Cardiac fibroblast (primary cell): ENCODE data around the gene DOCK11.
A peak's percentile ranks its signal among the peaks of the same experiment; 100 is the strongest.

Experiments
- DNase-seq, 2 donors: peaks; one replicate each; pipeline versions ENCODE4 v3.0.0 to v3.0.0-alpha.2; 2010; ENCODE audit warnings: low read depth in 2 of 2
- H3K4me3 ChIP-seq, 2 donors: replicated peaks in 1 of 2; 1 replicate in 1 of 2; 2 replicates in 1 of 2; pipeline ENCODE4 v1.5.1; 2011; ENCODE audit warnings: low read depth in 2 of 2, low read length in 2 of 2, mild to moderate bottlenecking in 2 of 2, moderate library complexity in 1 of 2
- TF ChIP-seq, protein P1 (sequence below): IDR thresholded peaks from one replicate; pipeline ENCODE4 v1.5.1; 2011; ENCODE audit warnings: low read depth, mild to moderate bottlenecking, low read length, inconsistent platforms

The DOCK11 gene

GRCh38 chrX:118495958-118496762, 545 bp downstream of the DOCK11 start:
- peak in 1 of 2 donors; percentile 33 for DNase-seq
- peak overlapping the region; percentile 70 to 75 for H3K4me3 ChIP-seq
- TF ChIP-seq, protein P1, sequence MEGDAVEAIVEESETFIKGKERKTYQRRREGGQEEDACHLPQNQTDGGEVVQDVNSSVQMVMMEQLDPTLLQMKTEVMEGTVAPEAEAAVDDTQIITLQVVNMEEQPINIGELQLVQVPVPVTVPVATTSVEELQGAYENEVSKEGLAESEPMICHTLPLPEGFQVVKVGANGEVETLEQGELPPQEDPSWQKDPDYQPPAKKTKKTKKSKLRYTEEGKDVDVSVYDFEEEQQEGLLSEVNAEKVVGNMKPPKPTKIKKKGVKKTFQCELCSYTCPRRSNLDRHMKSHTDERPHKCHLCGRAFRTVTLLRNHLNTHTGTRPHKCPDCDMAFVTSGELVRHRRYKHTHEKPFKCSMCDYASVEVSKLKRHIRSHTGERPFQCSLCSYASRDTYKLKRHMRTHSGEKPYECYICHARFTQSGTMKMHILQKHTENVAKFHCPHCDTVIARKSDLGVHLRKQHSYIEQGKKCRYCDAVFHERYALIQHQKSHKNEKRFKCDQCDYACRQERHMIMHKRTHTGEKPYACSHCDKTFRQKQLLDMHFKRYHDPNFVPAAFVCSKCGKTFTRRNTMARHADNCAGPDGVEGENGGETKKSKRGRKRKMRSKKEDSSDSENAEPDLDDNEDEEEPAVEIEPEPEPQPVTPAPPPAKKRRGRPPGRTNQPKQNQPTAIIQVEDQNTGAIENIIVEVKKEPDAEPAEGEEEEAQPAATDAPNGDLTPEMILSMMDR = no peak

- TF ChIP-seq, protein P1 = no peak
- DNase-seq = peak in 1 of 2 donors; percentile 6
- H3K4me3 ChIP-seq = peak overlapping the region; percentile 70 to 75
Observed at GRCh38 chrX:118496763-118497079, 1.1 kb downstream of the DOCK11 start.

GRCh38 chrX:118497180-118497818, 1.7 kb downstream of the DOCK11 start:
- TF ChIP-seq, protein P1 = no peak
- no peak for DNase-seq
- H3K4me3 ChIP-seq = peak overlapping the region in 1 of 2 donors; percentile 75

- no peak for DNase-seq
- no peak overlapping the region for H3K4me3 ChIP-seq
- TF ChIP-seq, protein P1 = no peak
Observed at GRCh38 chrX:118498351-118498750, 2.7 kb downstream of the DOCK11 start.

DNA sequence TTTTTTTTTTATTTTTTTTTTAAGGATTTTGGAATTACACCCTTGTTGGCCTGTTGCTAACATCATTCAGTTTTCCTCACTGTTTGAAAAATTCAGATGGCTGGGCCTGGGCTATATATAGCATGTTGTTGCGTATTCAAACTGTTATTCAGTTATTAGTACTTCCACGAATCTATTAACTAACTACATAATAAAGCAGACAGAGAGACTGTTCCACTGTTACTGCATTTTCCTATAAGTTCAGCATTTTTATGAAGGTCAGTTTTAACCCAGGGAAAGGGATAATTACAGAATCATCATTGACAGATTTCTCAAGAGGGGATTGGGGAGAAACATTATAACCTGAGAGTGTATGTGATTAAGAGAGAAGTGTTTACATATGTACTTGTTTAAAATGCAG, 3.1 kb downstream of the DOCK11 start:
- H3K4me3 ChIP-seq = no peak overlapping the region
- TF ChIP-seq, protein P1 = no peak
- no peak for DNase-seq

GRCh38 chrX:118499295-118499694, 3.7 kb downstream of the DOCK11 start:
- TF ChIP-seq, protein P1 = no peak
- H3K4me3 ChIP-seq = no peak overlapping the region
- DNase-seq = no peak
